Epithelial cell of proximal tubule (primary cell): ENCODE results near the gene GALNT1. TPM values are rescaled to one million over a fixed set of nuclear protein-coding genes. Genes with fewer than 3 reads are reported as not detected.

Experiments used
- DNase-seq: peaks from one replicate; pipeline ENCODE4 v3.0.0-alpha.2; 2011; ENCODE audit warnings: low read depth
- H3K4me3 ChIP-seq: 2 replicates; pipeline ENCODE4 v1.5.1; 2011; ENCODE audit warnings: low read depth, mild to moderate bottlenecking, low read length
- total RNA-seq: library from RNA; depleted of rRNA; stranded (reverse); fragments of >200 nt; gene quantifications from 2 replicates; pipeline ENCODE4 v1.2.3, GENCODE V29; 2015
- TF ChIP-seq, protein P1 (sequence below): conservative IDR thresholded peaks from 2 replicates; pipeline ENCODE4 v1.5.1; 2012; ENCODE audit warnings: low read depth, mild to moderate bottlenecking, low read length

The GALNT1 gene
- total RNA-seq, 1 donor from 2014 or later = 49.5 TPM

DNA sequence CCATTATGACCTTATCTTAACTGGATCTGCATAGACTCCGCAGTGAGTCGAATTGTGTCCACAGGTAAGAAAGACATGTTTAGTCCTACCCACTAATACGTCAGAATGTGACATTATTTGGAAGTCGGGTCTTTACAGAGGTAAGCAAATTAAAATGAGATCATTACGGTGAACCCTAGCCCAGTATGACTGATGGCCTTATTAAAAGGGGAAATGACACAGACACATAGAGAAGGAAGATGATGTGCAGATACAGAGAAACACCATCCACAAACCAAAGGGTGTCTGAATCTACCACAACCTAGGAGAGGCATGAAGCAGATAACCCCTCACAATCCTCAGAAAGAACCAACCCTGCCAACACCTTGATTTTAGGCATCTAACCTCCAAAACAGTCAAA, 135.6 kb downstream of the GALNT1 start:
- DNase-seq = no peak
- H3K4me3 ChIP-seq = no peak overlapping the region
- TF ChIP-seq, protein P1, sequence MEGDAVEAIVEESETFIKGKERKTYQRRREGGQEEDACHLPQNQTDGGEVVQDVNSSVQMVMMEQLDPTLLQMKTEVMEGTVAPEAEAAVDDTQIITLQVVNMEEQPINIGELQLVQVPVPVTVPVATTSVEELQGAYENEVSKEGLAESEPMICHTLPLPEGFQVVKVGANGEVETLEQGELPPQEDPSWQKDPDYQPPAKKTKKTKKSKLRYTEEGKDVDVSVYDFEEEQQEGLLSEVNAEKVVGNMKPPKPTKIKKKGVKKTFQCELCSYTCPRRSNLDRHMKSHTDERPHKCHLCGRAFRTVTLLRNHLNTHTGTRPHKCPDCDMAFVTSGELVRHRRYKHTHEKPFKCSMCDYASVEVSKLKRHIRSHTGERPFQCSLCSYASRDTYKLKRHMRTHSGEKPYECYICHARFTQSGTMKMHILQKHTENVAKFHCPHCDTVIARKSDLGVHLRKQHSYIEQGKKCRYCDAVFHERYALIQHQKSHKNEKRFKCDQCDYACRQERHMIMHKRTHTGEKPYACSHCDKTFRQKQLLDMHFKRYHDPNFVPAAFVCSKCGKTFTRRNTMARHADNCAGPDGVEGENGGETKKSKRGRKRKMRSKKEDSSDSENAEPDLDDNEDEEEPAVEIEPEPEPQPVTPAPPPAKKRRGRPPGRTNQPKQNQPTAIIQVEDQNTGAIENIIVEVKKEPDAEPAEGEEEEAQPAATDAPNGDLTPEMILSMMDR = no peak

DNA sequence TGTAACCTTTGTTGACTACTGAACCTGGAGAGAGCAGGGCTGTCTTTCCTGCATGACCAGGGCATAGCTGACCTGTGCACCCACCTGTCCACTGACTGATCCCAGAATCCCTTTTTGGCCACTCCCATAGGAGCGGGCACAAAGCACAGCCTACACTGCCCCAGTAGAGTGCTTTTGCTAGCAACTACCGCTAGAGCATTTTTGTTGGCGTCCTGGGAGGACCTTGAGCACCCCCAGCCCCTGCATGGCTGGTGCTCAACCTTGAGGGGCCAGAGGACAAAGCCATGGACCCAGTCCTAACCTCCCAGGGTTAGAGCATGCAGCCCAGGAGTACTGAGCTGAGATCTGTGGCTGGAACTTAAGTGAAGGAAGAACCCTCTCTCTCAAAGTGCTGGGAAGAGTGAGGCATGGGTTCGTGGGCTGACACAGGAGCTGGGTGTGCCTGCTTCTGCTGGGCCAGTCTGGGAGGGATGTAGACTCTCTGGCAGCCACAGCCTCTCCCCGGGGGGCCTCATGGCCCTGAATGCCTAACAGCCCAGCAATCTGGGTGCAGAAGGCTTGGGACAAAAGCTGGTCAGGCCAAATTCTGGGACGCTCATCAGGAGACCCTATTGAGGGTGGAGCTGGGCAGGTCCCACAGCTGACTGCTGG, 140.0 kb downstream of the GALNT1 start:
- H3K4me3 ChIP-seq = no peak overlapping the region
- no peak for DNase-seq
- TF ChIP-seq, protein P1 = no peak

DNA sequence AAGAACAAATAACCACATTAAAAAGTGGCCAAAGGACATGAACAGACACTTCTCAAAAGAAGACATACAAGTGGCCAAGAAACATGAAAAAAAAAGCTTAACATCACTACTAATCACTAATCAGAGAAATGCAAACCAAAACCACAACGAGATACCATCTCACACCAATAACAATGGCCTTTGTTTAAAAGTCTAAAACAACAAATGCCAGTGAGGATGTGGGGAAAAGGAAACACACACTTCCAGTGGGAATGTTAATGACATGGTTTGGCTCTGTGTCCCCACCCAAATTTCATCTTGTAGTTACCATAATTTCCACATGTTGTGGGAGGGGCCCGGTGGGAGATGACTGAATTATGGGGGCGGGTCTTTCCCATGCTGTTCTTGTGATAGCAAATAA, 147.1 kb downstream of the GALNT1 start:
- no peak overlapping the region for H3K4me3 ChIP-seq
- TF ChIP-seq, protein P1 = no peak
- DNase-seq = no peak

DNA sequence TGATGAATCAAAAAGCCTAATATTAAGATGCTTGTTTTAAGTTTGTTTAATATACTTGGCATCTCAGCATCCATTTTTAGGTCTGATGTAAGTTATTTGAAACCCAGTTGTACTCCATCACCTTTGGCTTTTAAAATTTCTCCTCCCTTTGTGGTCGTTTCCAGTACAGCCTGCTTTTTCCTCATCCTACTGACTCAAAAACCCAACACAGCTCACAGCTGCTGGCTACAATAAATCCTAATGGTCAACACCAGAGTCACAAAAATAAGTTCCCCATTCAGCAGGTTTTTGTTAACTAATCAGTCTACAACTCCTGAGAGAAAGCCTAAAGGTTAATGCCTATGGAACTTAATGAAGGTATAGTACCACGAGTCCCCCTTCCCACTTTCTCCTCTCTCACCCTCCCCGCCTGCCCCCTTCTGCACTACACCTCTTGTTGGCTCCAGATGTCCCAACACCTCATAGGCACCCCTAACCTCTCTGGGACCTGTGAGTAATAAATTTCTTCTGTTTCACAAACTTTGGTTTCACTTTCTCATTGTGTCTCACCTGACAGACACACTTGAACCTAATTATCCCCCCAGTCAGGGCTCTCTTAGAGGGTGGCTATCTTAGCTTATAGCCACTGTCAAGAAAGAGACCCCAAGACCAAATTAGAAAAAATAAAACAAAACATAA, 148.6 kb downstream of the GALNT1 start:
- peak overlapping the region; percentile 54 for H3K4me3 ChIP-seq
- DNase-seq = no peak
- TF ChIP-seq, protein P1 = no peak

DNA sequence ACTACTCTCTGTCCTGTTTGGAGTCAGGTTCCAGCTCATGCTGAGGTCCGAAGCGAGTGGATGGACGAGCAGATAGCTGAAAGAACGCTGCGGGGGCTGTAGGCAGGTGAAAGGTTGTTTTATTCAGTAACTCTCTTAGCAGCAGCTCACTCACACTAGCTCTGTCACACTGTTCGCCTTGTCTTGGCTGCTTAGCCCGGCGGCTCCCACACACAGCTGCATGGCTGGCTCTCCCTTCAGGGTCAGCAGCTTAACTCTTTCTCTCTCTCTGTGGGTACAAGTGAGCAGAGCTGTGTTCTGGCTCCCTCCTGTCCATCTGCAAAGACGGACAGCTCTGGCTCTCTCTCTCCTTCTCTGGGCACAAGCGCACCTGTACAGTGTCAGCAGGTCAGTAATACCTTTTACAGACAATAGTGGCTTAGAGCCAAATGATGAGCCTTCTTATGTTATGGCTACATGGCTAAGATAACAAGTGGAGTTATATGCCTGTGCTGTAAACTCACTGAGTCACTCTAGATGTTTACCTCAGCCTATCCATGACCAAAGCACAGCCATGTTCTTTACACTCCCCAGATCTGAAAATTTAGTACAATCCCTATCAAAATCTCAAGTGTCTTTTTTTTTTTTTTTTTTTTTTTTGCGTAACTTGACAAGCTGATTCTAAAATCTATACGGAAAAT, 149.3 kb downstream of the GALNT1 start:
- no peak for DNase-seq
- TF ChIP-seq, protein P1 = no peak
- peak overlapping the region; percentile 54 for H3K4me3 ChIP-seq

DNA sequence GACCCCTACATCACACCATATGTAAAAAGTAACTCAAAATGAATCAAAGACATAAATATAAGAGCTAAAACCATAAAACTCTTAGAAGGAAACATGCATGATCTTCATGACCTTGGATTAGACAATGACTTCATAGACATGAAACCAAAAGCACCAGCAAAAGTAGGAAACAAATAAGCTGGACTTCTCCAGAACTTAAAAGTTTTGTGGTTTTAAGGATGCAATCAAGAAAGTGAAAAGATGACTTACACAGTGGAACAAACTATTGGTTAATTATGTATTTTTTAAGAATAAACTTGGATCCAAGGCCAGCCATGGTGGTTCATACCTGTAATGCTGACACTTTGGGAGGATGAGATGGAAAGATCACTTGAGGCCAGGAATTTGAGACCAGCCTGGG, 150.2 kb downstream of the GALNT1 start:
- no peak overlapping the region for H3K4me3 ChIP-seq
- TF ChIP-seq, protein P1 = no peak
- no peak for DNase-seq

DNA sequence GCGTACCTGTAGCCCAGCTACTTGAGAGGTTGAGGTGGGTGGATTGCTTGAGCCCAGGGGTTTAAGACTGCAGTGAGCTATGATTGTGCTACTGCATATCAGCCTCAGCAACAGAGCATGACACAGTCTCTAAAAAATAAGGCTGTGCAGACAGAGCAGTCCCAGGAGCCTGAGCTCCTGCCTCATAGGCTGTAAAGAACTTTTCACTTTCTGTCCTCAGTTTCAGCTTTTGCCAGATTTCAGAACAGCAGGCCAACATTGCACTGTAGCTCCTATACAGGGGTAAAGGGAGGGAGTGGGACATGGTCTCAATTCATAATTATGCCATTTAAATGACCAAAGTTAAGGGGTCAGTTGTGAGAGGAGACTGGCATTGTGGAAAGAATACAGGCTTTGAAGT, 150.6 kb downstream of the GALNT1 start:
- DNase-seq = no peak
- H3K4me3 ChIP-seq = no peak overlapping the region
- TF ChIP-seq, protein P1 = no peak
